Measurements from ENCODE around the gene PTPA. TPM values are rescaled to one million over a fixed set of nuclear protein-coding genes. Genes with fewer than 3 reads are reported as not detected.

The PTPA gene
- total and polyA plus RNA-seq, 2 experiments from 2014 or later = 60.9 to 72.3 TPM

DNA sequence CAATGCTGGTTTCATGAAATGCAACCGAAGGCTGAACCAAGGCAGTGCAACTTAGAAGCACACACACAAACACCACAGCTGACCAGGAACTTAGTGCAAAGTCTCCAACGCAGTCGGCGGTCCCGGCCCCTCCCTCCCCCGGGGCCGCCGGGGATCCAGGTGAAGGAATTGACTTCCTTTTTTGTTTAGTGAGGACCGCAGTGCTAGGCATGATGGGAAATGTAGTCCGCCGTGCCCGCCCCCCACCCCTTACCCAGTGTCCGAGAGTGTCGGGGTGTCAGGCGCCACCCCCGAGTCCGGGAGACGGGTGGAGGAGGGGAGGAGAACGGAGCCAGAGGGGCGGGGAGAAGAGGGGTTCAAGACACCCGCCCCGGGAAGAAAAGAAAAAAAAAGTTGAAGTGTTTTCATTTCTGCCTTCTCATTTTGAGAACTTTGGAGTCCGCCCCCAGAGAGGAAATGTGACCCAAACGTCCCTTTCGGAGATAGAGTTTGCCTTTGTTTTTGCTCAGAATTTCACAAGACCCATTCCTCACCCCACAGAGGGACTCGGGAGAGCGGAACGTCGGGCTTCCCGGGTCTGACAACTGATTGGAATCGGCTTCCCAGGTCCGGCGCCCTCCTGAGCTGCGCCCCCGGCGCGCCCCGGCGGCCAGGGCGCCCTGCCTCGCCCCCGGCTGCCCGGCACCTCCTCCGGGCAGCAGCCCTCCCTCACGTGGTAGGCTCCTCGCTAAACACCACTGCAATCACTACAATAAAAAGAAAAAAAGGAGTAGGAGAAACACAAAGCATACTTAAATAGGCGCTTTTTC, 64.8 kb downstream of the PTPA start:
- no peaks in the 10 kb centered on the region for H3K9me2 ChIP-seq (replicated peaks; ENCODE audit: insufficient read depth)
- H3K4me3 ChIP-seq = peak overlapping the region; percentile 94
- H4K20me1 ChIP-seq (ENCODE audit: insufficient read depth, poor library complexity, severe bottlenecking) = no peaks in the 10 kb centered on the region
- H3K4me2 ChIP-seq = peak overlapping the region; percentile 94
- WGBS (ENCODE audit: low lambda C conversion rate, missing lambda C conversion rate) = 1% methylated on average over 40 of the region's 47 CpGs
- no peaks in the 10 kb centered on the region for H3K9me3 ChIP-seq (ENCODE audit: low read depth)
- peak; percentile 93 for DNase-seq (ENCODE audit: low spot score)
- peak overlapping the region; percentile 99 for H3K27ac ChIP-seq
- peaks cover 14% of the 10 kb centered on the region for H3K79me2 ChIP-seq
- TF ChIP-seq EZH2 (IDR thresholded peaks at IDR 0.05; ENCODE audit: borderline replicate concordance) = no peak
- no peak for TF ChIP-seq EZH2phosphoT487 (IDR thresholded peaks at IDR 0.05; ENCODE audit: low read depth, severe bottlenecking, unreplicated experiment)
- TF ChIP-seq, protein P1, sequence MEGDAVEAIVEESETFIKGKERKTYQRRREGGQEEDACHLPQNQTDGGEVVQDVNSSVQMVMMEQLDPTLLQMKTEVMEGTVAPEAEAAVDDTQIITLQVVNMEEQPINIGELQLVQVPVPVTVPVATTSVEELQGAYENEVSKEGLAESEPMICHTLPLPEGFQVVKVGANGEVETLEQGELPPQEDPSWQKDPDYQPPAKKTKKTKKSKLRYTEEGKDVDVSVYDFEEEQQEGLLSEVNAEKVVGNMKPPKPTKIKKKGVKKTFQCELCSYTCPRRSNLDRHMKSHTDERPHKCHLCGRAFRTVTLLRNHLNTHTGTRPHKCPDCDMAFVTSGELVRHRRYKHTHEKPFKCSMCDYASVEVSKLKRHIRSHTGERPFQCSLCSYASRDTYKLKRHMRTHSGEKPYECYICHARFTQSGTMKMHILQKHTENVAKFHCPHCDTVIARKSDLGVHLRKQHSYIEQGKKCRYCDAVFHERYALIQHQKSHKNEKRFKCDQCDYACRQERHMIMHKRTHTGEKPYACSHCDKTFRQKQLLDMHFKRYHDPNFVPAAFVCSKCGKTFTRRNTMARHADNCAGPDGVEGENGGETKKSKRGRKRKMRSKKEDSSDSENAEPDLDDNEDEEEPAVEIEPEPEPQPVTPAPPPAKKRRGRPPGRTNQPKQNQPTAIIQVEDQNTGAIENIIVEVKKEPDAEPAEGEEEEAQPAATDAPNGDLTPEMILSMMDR (IDR thresholded peaks at IDR 0.05; ENCODE audit: poor library complexity) = no peak
- no peak overlapping the region for H2AFZ ChIP-seq
- no peaks in the 10 kb centered on the region for H3K36me3 ChIP-seq (replicated peaks; ENCODE audit: insufficient read depth, low read depth)
- H3K4me1 ChIP-seq (ENCODE audit: insufficient read depth) = peaks cover 26% of the 10 kb centered on the region
- no peaks in the 10 kb centered on the region for H3K27me3 ChIP-seq

DNA sequence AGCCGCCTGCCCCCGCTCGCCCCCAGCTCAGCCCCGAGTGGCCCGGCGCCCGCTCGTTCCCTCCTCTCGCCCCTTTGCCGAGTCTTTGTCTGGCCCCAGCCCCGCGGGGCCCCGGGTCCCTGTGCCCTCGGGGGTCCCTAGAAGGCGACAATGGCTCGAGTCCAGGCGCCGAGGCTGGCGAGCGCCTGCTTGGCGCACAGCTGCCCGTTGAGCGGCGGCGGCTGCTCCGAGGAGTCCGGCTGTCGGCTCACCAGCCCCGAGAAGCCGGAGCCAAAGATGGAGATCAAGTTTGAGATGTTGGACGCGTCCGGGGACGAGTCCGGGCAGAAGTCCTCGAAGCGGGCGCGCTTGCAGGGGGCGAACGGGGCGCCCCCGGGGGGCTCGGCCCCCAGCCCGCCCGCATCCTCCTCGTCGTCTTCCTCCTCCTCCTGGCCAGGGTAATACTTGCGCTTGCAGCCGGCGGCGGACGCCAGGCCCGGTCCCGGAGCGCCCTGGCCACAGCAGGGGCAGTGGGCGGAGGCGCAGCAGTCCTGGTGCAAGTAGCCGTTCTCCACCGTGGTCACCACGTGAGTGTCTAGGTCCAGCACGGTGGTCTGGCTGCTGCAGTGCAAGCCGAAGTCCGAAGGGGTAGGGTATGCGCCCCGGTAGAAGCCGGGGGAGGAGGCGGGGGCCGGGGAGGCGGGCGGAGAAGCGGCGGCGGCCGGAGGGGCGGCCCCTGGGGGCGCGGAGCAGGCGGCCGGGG, 65.7 kb downstream of the PTPA start:
- H3K4me3 ChIP-seq = peak overlapping the region; percentile 94
- H3K9me2 ChIP-seq (replicated peaks; ENCODE audit: insufficient read depth) = no peaks in the 10 kb centered on the region
- peak; percentile 57 for DNase-seq (ENCODE audit: low spot score)
- no peaks in the 10 kb centered on the region for H3K9me3 ChIP-seq (ENCODE audit: low read depth)
- H3K36me3 ChIP-seq (replicated peaks; ENCODE audit: insufficient read depth, low read depth) = no peaks in the 10 kb centered on the region
- H3K27ac ChIP-seq = peak overlapping the region; percentile 99
- H4K20me1 ChIP-seq (ENCODE audit: insufficient read depth, poor library complexity, severe bottlenecking) = no peaks in the 10 kb centered on the region
- peak overlapping the region; percentile 94 for H3K4me2 ChIP-seq
- no peaks in the 10 kb centered on the region for H3K27me3 ChIP-seq
- WGBS (ENCODE audit: low lambda C conversion rate, missing lambda C conversion rate) = 1% methylated on average over 49 of the region's 80 CpGs
- no peak overlapping the region for H2AFZ ChIP-seq
- TF ChIP-seq EZH2phosphoT487 (IDR thresholded peaks at IDR 0.05; ENCODE audit: low read depth, severe bottlenecking, unreplicated experiment) = no peak
- TF ChIP-seq EZH2 (IDR thresholded peaks at IDR 0.05; ENCODE audit: borderline replicate concordance) = no peak
- TF ChIP-seq, protein P1 (IDR thresholded peaks at IDR 0.05; ENCODE audit: poor library complexity) = peak; percentile 1
- peaks cover 14% of the 10 kb centered on the region for H3K79me2 ChIP-seq
- peaks cover 33% of the 10 kb centered on the region for H3K4me1 ChIP-seq (ENCODE audit: insufficient read depth)

DNA sequence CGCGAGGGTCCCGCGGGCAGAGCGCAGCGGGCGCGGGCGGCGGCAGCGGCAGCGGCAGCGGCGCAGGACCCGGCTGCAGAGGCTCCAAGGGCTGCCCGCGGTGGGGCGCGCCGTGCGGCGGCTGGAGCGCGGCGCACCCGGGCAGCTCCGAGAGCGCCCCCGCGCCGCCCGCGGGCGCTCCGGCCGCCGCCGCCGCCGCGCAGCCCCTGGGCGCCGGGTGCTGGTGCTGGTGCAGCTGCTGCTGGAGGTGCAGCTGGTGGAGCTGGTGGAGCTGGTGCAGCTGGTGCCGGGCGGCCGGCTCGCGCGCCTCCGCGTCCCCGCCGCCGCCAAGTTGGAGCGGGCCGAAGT, 66.2 kb downstream of the PTPA start:
- peaks cover 14% of the 10 kb centered on the region for H3K79me2 ChIP-seq
- TF ChIP-seq, protein P1 (IDR thresholded peaks at IDR 0.05; ENCODE audit: poor library complexity) = no peak
- TF ChIP-seq EZH2 (IDR thresholded peaks at IDR 0.05; ENCODE audit: borderline replicate concordance) (no peak), EZH2phosphoT487 (IDR thresholded peaks at IDR 0.05; ENCODE audit: low read depth, severe bottlenecking, unreplicated experiment) (no peak)
- no peaks in the 10 kb centered on the region for H3K9me3 ChIP-seq (ENCODE audit: low read depth)
- no peaks in the 10 kb centered on the region for H3K36me3 ChIP-seq (replicated peaks; ENCODE audit: insufficient read depth, low read depth)
- H3K4me1 ChIP-seq (ENCODE audit: insufficient read depth) = peaks cover 38% of the 10 kb centered on the region
- no peak overlapping the region for H2AFZ ChIP-seq
- peak overlapping the region; percentile 83 for H3K27ac ChIP-seq
- peak overlapping the region; percentile 85 for H3K4me3 ChIP-seq
- peak overlapping the region; percentile 74 for H3K4me2 ChIP-seq
- peak; percentile 52 for DNase-seq (ENCODE audit: low spot score)
- under 1% methylated on average over 25 of the region's 56 CpGs for WGBS (ENCODE audit: low lambda C conversion rate, missing lambda C conversion rate)
- no peaks in the 10 kb centered on the region for H3K27me3 ChIP-seq
- no peaks in the 10 kb centered on the region for H3K9me2 ChIP-seq (replicated peaks; ENCODE audit: insufficient read depth)
- no peaks in the 10 kb centered on the region for H4K20me1 ChIP-seq (ENCODE audit: insufficient read depth, poor library complexity, severe bottlenecking)

All from hepatocyte (in vitro differentiated cells).